Fibroblast of the aortic adventitia (primary cell): ENCODE results near the gene SLC1A7. TPM values are rescaled to one million over a fixed set of nuclear protein-coding genes. Genes with fewer than 3 reads are reported as not detected.

ENCODE experiments used
- DNase-seq: peaks from one replicate; pipeline ENCODE4 v3.0.0-alpha.2; 2010; ENCODE audit warnings: low read depth
- H3K4me3 ChIP-seq: 2 replicates; pipeline ENCODE4 v1.5.1; 2011; ENCODE audit warnings: low read depth, mild to moderate bottlenecking, control low read depth, low read length, moderate library complexity
- total RNA-seq: library from RNA; depleted of rRNA; stranded (reverse); fragments of >200 nt; gene quantifications from 2 replicates; pipeline ENCODE4 v1.2.3, GENCODE V29; 2012; ENCODE audit warnings: low replicate concordance
- TF ChIP-seq, protein P1 (sequence below): IDR thresholded peaks from 2 replicates; pipeline ENCODE4 v1.5.1; 2011; ENCODE audit warnings: mild to moderate bottlenecking, low read length, control low read depth, inconsistent platforms; ENCODE audit not compliant: insufficient read depth

Gene SLC1A7
- total RNA-seq, 1 donor, result 3.8 TPM

DNA sequence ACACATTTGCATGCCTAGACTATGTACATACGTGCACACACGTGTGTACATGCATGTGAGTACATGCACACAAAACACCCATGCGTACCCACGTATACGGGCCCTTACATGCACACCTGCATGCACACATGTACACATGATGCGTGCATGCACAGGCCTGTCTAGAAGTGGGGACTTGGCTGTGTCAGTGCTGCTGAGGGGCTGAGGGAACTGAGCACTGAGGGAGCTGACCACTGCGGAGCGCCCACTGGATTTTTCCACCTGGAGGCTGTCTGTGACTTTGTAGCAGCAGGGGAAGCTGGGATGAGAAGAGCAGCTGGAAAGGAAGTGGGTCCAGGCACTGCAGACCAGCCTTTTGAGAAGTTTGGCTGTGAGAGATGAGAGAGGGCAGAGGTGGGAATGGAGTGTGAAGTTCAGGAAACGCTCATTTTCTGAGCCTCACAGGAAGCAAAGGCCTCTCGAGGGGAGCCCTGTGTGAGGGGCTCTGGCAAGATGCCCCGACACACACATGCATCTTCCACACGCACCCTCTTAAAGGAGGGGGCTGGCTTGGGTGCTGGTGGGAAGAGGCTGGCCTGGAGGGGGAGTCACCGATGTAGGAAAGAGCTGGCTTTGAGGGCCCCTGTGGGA lies 59.5 kb downstream of the SLC1A7 start:
- DNase-seq, result no peak
- no peak overlapping the region for H3K4me3 ChIP-seq
- TF ChIP-seq, protein P1, sequence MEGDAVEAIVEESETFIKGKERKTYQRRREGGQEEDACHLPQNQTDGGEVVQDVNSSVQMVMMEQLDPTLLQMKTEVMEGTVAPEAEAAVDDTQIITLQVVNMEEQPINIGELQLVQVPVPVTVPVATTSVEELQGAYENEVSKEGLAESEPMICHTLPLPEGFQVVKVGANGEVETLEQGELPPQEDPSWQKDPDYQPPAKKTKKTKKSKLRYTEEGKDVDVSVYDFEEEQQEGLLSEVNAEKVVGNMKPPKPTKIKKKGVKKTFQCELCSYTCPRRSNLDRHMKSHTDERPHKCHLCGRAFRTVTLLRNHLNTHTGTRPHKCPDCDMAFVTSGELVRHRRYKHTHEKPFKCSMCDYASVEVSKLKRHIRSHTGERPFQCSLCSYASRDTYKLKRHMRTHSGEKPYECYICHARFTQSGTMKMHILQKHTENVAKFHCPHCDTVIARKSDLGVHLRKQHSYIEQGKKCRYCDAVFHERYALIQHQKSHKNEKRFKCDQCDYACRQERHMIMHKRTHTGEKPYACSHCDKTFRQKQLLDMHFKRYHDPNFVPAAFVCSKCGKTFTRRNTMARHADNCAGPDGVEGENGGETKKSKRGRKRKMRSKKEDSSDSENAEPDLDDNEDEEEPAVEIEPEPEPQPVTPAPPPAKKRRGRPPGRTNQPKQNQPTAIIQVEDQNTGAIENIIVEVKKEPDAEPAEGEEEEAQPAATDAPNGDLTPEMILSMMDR, result no peak

DNA sequence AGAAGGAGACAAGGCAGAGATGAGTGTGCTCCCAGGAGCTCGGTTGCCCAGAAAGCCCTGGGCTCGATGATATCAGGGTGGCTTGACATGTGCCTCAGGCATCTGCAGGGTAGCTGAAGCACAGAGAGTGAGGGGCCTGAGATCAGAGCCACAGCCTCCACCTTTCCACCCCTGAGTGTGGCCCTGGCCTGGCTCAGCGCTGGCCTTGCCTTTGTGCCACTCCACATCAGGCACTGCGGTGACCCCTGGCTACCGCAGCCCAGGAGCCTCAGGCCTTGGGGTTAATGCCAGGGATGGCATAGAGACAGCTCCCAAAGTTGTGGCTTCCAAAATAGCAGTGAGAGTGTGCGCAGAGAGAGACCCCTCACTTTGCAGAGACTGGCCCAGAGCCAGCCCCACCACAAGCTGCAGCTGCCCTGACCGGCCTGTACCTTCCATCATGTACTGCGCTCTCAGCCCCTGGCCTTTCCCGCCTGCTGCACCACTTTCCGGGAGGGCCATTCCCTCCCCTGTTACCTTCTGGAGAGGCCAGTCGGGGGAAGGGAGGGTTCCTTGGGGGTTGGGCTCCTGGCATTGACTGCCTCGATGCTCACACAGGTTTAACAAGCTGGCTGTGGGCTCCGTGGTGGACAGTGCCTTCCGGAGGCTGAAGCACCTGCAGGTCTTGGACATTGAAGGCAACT lies 60.9 kb downstream of the SLC1A7 start:
- no peak for DNase-seq
- H3K4me3 ChIP-seq, result no peak overlapping the region
- TF ChIP-seq, protein P1, result no peak

DNA sequence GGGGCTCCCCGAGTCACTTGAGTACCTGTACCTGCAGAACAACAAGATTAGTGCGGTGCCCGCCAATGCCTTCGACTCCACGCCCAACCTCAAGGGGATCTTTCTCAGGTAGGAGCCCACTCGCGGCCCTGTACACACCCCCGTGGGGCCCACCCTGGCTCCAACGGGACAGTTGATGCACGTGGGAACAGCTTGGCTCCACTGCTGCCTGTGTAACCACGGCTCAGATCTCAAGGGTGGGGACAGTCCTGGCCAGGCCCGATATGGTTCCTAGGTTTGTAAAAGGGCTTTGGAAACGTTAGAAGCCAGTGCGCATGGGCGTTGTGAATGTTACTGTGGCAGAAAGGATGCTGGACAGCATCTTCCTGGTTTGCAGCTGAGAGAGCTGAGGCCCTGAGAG lies 61.7 kb downstream of the SLC1A7 start:
- DNase-seq, result no peak
- TF ChIP-seq, protein P1, result no peak
- H3K4me3 ChIP-seq, result no peak overlapping the region

DNA sequence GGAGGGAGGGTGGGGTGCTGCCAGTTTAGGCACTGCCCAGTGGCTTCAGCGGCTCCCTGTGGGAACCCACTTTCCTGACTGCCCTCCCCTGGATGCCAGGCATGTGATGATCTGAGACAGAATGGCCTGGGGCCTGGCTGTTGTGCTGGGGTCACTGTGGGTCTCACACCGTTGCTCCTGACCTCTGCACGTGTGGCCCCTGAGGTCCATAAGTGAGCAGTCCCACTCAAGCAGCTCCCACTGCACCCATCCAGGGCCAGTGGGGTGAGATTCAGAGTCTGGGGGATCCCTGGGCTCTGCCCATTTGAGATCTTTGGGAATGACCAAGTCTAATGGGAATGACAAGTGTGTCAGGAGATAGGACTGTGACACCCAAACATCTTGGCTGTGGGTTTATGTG lies 62.4 kb downstream of the SLC1A7 start:
- H3K4me3 ChIP-seq, result no peak overlapping the region
- no peak for DNase-seq
- TF ChIP-seq, protein P1, result no peak

DNA sequence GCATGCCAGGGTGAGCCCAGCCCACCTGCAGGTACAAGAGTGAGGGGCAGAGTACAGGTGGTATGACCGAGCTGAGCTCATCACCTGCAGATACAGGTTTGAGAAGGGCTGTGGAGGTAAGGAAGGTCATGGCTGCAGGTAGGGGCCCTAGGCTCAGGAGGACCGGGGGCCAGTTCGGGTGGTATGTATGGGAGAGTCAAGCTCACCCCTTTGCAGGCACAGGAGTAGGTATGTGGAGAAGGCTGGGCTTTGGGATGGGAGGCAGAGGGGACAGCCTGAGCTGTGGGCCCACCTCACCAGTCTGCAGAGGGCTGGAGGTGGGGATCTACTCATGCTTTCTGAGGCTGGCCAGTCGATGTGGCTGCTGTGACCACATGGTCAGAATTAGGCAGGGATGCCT lies 63.2 kb downstream of the SLC1A7 start:
- no peak for DNase-seq
- H3K4me3 ChIP-seq, result no peak overlapping the region
- TF ChIP-seq, protein P1, result no peak

DNA sequence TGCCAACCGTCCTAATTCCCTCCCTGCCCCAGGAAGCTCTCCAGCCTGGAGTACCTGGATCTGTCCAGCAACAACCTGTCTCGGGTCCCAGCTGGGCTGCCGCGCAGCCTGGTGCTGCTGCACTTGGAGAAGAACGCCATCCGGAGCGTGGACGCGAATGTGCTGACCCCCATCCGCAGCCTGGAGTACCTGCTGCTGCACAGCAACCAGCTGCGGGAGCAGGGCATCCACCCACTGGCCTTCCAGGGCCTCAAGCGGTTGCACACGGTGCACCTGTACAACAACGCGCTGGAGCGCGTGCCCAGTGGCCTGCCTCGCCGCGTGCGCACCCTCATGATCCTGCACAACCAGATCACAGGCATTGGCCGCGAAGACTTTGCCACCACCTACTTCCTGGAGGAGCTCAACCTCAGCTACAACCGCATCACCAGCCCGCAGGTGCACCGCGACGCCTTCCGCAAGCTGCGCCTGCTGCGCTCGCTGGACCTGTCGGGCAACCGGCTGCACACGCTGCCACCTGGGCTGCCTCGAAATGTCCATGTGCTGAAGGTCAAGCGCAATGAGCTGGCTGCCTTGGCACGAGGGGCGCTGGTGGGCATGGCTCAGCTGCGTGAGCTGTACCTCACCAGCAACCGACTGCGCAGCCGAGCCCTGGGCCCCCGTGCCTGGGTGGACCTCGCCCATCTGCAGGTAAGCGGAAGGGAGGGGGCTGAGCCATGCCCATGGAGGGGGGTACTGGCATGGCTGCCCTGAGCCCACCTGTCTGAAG lies 63.9 kb downstream of the SLC1A7 start:
- no peak overlapping the region for H3K4me3 ChIP-seq
- TF ChIP-seq, protein P1, result no peak
- DNase-seq, result no peak
